GM12878 (cell line): ENCODE data around the gene CASP5. TPM values are rescaled to one million over a fixed set of nuclear protein-coding genes. Genes with fewer than 3 reads are reported as not detected.
"Not testable (repeated sequence)": the region's sequence is repeated elsewhere in the genome, so short reads cannot be mapped to it uniquely, and the experiment has no call there.

Source experiments
- ATAC-seq: fragments of 200-7000 bp; cut with Tn5 transposase; 3 replicates; pipeline ENCODE4 v1.9.1; 2020; ENCODE audit warnings: mild to moderate bottlenecking, moderate library complexity
- BruUV-seq: library from RNA; stranded (reverse); fragments of 400-500 nt; replicated peaks from 2 replicates; lab custom pipeline; 2021; lab: Mats Ljungman, UMichigan
- CTCF ChIA-PET: fragments of 300-600 bp; sonication (Branson Sonifier 250); formaldehyde crosslinking; extraction: SDS; loops from one replicate; lab custom pipeline; 2021; ENCODE audit warnings: inconsistent platforms; lab: Yijun Ruan, JAX
- POLR2A ChIA-PET: fragments of 350-600 bp; formaldehyde crosslinking; extraction: SDS; loops from one replicate; lab custom pipeline; 2021; ENCODE audit warnings: inconsistent platforms; lab: Charles Lee
- RAD21 ChIA-PET: fragments of 300-600 bp; sonication (Branson Sonifier 250); formaldehyde crosslinking; loops from one replicate; lab custom pipeline; 2023; ENCODE audit warnings: antibody characterized with exemption; ENCODE audit not compliant: unreplicated experiment; lab: Charles Lee
- SMC1A ChIA-PET: fragments of 300-600 bp; sonication (Branson Sonifier 250); formaldehyde crosslinking; loops from one replicate; lab custom pipeline; 2023; ENCODE audit not compliant: unreplicated experiment, uncharacterized antibody; lab: Charles Lee
- DNase-seq: peaks from one replicate; pipeline ENCODE4 v3.0.0-alpha.2; 2011; ENCODE audit warnings: low read depth, low spot score
- FAIRE-seq: peaks from 3 replicates; lab custom pipeline; 2011; peaks lifted over from hg19 to GRCh38; lab: Jason Lieb, UNC
- H2AFZ ChIP-seq: 2 replicates; pipeline ENCODE4 v1.6.0; 2011; ENCODE audit warnings: low read depth, low read length, control low read depth; ENCODE audit not compliant: control insufficient read depth
- H3K27ac ChIP-seq: 2 replicates; pipeline ENCODE4 v1.5.1; 2011; ENCODE audit warnings: control low read depth; ENCODE audit not compliant: control insufficient read depth, insufficient read depth
- H3K27me3 ChIP-seq, 2 experiments: replicated peaks in 1 of 2; 2 replicates each; pipeline versions ENCODE4 v1.6.0 to v1.6.1; 2011; ENCODE audit warnings: low read length in 1 of 2; ENCODE audit not compliant: control insufficient read depth in 2 of 2, insufficient read depth in 2 of 2
- H3K36me3 ChIP-seq, 2 experiments: 2 replicates each; pipeline ENCODE4 v1.5.1; 2011; ENCODE audit warnings: low read length in 1 of 2; ENCODE audit not compliant: control insufficient read depth in 2 of 2, insufficient read depth in 2 of 2
- H3K4me1 ChIP-seq: 2 replicates; pipeline ENCODE4 v1.6.1; 2011; ENCODE audit warnings: mild to moderate bottlenecking, low read length, moderate library complexity, mixed read lengths; ENCODE audit not compliant: control insufficient read depth, insufficient read depth
- H3K4me2 ChIP-seq: 2 replicates; pipeline ENCODE4 v1.6.0; 2011; ENCODE audit warnings: control low read depth; ENCODE audit not compliant: control insufficient read depth, insufficient read depth
- H3K4me3 ChIP-seq: fragments of 200-600 bp; sonication (generic); 2 replicates; pipeline ENCODE4 v1.5.1; 2016
- H3K79me2 ChIP-seq: 2 replicates; pipeline ENCODE4 v1.6.0; 2011; ENCODE audit warnings: low read length; ENCODE audit not compliant: control insufficient read depth, insufficient read depth
- H3K9ac ChIP-seq: 2 replicates; pipeline ENCODE4 v1.8.0; 2011; ENCODE audit warnings: low read length, control low read depth, mixed read lengths; ENCODE audit not compliant: control insufficient read depth, insufficient read depth
- H3K9me3 ChIP-seq: replicated peaks from 3 replicates; pipeline ENCODE4 v1.5.1; 2011; ENCODE audit warnings: mild to moderate bottlenecking, low read length; ENCODE audit not compliant: control insufficient read depth, insufficient read depth
- H4K20me1 ChIP-seq: 2 replicates; pipeline ENCODE4 v1.6.0; 2011; ENCODE audit not compliant: control insufficient read depth, insufficient read depth
- CBFB ChIP-seq: IDR thresholded peaks from 2 replicates; pipeline ENCODE4 v1.6.1; 2016; ENCODE audit warnings: antibody characterized with exemption, low read depth
- POLR2A ChIP-seq: IDR thresholded peaks from 2 replicates; pipeline ENCODE4 v1.6.1; 2011; ENCODE audit warnings: low read depth, mild to moderate bottlenecking, low read length
- RELA ChIP-seq: fragments of 450-650 bp; IDR thresholded peaks from 2 replicates; pipeline ENCODE4 v1.8.0; 2014; ENCODE audit warnings: borderline replicate concordance; ENCODE audit not compliant: partially characterized antibody
- TBL1XR1 ChIP-seq: IDR thresholded peaks from 2 replicates; pipeline ENCODE4 v1.6.1; 2012; ENCODE audit warnings: low read depth, low read length, improper control_type of control experiment
- TCF7 ChIP-seq: IDR thresholded peaks from 2 replicates; pipeline ENCODE4 v1.6.1; 2014; ENCODE audit warnings: antibody characterized with exemption, borderline replicate concordance
- WGBS: methylation state at CpG from one replicate; pipeline ENCODE4 v1.1.6; 2016; ENCODE audit warnings: low lambda C conversion rate; ENCODE audit not compliant: insufficient replicate concordance, insufficient coverage; ENCODE audit errors: missing lambda C conversion rate; 5-methylcytosine and 5-hydroxymethylcytosine counted together
- in situ Hi-C: fragments of 300-500 bp; cut with MboI; formaldehyde crosslinking; loops from 9 replicates; pipeline ENCODE4 v1.14.3; 2018; ENCODE audit warnings: mixed read lengths
- intact Hi-C: fragments of 100-400 bp; cut with micrococcal nuclease; formaldehyde crosslinking; loops from one replicate; pipeline ENCODE4 v1.14.2; 2022; ENCODE audit not compliant: unreplicated experiment
- polyA plus RNA-seq, 11 experiments: library from polyadenylated mRNA; depleted of rRNA in 4 of 11; unstranded in 6 of 11; stranded (reverse) in 5 of 11; fragments of >200 nt; fragmentation: Nextera tagmentation in 4 of 11; fragmentation: Illumina TruSeq in 1 of 11; extraction: Ambion mirVana in 4 of 11; extraction: Trizol in 1 of 11; gene quantifications; 1 replicate in 1 of 11; 2 replicates in 10 of 11; pipeline versions ENCODE4 v1.2.1 to v1.2.3, GENCODE V29; 2011 to 2016; ENCODE audit warnings: inconsistent platforms in 2 of 11, missing spikeins in 2 of 11, low read depth in 1 of 11
- total RNA-seq, 4 experiments: library from RNA; depleted of rRNA in 3 of 4; stranded (reverse); fragments of >200 nt in 3 of 4; fragmentation: Illumina TruSeq in 1 of 4; extraction: Trizol in 1 of 4; gene quantifications; 2 replicates each; pipeline versions ENCODE4 v1.2.1 to v1.2.3, GENCODE V29; 2013 to 2021
- TF ChIP-seq, protein P1 (sequence below): IDR thresholded peaks from 2 replicates; pipeline ENCODE4 v1.6.1; 2011; ENCODE audit warnings: borderline replicate concordance, low read depth, mild to moderate bottlenecking, moderate library complexity, low read length; ENCODE audit not compliant: insufficient read depth, poor library complexity, severe bottlenecking
- TF ChIP-seq, protein P2 (sequence below): fragments of 450-650 bp; IDR thresholded peaks from 2 replicates; pipeline ENCODE4 v1.6.1; 2017; ENCODE audit warnings: antibody characterized with exemption, mild to moderate bottlenecking, moderate library complexity
- TF ChIP-seq, protein P3 (sequence below): fragments of 450-650 bp; IDR thresholded peaks from 2 replicates; pipeline ENCODE4 v1.6.1; 2017; ENCODE audit warnings: mild to moderate bottlenecking, low read depth, inconsistent platforms; ENCODE audit not compliant: poor library complexity, severe bottlenecking
- TF ChIP-seq, protein P4 (sequence below): IDR thresholded peaks from 2 replicates; pipeline ENCODE4 v1.6.1; 2012; ENCODE audit warnings: low read depth, low read length, improper control_type of control experiment

Gene CASP5
- total and polyA plus RNA-seq, 10 of the 15 experiments (the other 5 are each of a cell fraction or from before 2014, with no cell fraction given): not detected

DNA sequence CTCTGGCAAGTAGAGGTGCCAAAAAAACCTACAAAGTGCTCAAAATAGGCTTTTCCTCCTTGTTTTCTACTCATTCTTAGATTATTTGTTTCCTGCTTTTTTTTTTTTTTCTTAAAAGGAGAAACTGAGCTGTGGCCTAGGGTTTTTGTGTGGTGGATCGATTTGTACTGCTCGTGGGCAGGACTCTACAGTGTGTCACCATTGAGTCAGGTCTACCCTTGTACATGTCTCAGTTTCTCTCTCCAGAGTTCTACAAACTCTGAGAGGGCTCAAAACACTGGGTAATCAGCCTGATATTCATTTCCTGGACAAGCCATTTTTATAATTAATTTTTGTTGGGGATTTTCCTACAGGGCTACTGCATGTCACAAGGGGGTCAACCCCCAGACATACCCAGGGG, 49.4 kb downstream of the CASP5 start (continued):
- TF ChIP-seq, protein P1, sequence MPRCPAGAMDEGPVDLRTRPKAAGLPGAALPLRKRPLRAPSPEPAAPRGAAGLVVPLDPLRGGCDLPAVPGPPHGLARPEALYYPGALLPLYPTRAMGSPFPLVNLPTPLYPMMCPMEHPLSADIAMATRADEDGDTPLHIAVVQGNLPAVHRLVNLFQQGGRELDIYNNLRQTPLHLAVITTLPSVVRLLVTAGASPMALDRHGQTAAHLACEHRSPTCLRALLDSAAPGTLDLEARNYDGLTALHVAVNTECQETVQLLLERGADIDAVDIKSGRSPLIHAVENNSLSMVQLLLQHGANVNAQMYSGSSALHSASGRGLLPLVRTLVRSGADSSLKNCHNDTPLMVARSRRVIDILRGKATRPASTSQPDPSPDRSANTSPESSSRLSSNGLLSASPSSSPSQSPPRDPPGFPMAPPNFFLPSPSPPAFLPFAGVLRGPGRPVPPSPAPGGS: no peak

DNA sequence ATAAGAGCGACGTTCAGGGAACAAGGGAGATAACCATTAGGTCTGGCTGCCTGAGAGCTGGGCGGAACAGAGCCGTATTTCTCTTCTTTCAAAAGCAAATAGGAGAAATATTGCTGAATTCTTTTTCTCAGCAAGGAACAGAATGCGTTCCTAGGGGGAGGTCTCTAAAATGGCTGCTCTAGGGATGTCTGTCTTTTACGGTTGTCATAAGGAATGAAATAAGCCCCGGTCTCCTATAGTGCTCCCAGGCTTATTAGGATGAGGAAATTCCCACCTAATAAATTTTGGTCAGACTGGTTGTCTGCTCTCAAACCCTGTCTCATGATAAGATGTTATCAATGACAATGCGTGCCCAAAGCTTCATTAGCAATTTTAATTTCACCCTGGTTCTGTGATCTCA, 50.0 kb downstream of the CASP5 start:
- DNase-seq, POLR2A ChIA-PET, in situ Hi-C loops, H4K20me1 ChIP-seq, H3K27ac ChIP-seq, ATAC-seq, H3K4me3 ChIP-seq, intact Hi-C loops, H3K4me1 ChIP-seq, H3K4me2 ChIP-seq, SMC1A ChIA-PET, H3K79me2 ChIP-seq, H3K27me3 ChIP-seq, H3K9ac ChIP-seq, RAD21 ChIA-PET, FAIRE-seq, BruUV-seq, H3K36me3 ChIP-seq, H3K9me3 ChIP-seq, H2AFZ ChIP-seq: not testable (repeated sequence)
- WGBS: 86% methylated on average over 8 of the region's 8 CpGs
- CTCF ChIA-PET: interaction anchor here (1.0 kb wide), 1 partner anchor 28 kb away, joined by 3 read pairs; no protein-coding TSS in a partner anchor

DNA sequence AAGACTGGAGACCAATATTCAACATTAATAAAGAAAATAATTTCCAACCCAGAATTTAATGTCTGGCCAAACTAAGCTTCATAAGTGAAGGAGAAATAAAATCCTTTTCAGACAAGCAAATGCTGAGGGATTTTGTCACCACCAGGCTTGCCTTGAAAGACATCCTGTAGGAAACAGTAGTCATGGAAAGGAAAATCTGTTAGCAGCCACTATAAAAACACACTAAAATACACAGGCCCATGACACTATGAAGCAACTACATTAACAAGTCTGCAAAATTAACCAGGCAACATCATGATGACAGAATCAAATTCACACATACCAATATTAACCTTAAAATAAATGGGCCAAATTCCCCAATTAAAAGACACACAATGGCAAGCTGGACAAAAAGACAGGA, 52.2 kb downstream of the CASP5 start:
- no TSS peak for BruUV-seq
- DNase-seq (no peak), FAIRE-seq (no peak), ATAC-seq (no peak)
- SMC1A ChIA-PET: interaction anchor here (6.4 kb wide), 1 partner anchor 18 kb away, joined by 28 read pairs; no protein-coding TSS in a partner anchor
- RAD21 ChIA-PET: no interaction called here
- H3K4me1 ChIP-seq: peaks cover 4% of the 10 kb centered on the region
- no peak overlapping the region for H3K4me2 ChIP-seq
- no peak overlapping the region for H3K27ac ChIP-seq
- no peaks in the 10 kb centered on the region for H3K36me3 ChIP-seq
- H3K79me2 ChIP-seq: peaks cover 4% of the 10 kb centered on the region
- no peaks in the 10 kb centered on the region for H3K27me3 ChIP-seq
- intact Hi-C loops: no loop called here
- H3K4me3 ChIP-seq: no peak overlapping the region
- H4K20me1 ChIP-seq: no peaks in the 10 kb centered on the region
- no peaks in the 10 kb centered on the region; the same call in 2 of the 3 replicates for H3K9me3 ChIP-seq
- POLR2A ChIA-PET: no interaction called here
- CTCF ChIA-PET: interaction anchor here (1.1 to 1.9 kb wide), 2 partner anchors 23 to 35 kb away, joined by 3 to 5 read pairs; no protein-coding TSS in a partner anchor
- in situ Hi-C loops: no loop called here
- no peak overlapping the region for H2AFZ ChIP-seq
- no peak overlapping the region for H3K9ac ChIP-seq
- TF ChIP-seq, protein P2, sequence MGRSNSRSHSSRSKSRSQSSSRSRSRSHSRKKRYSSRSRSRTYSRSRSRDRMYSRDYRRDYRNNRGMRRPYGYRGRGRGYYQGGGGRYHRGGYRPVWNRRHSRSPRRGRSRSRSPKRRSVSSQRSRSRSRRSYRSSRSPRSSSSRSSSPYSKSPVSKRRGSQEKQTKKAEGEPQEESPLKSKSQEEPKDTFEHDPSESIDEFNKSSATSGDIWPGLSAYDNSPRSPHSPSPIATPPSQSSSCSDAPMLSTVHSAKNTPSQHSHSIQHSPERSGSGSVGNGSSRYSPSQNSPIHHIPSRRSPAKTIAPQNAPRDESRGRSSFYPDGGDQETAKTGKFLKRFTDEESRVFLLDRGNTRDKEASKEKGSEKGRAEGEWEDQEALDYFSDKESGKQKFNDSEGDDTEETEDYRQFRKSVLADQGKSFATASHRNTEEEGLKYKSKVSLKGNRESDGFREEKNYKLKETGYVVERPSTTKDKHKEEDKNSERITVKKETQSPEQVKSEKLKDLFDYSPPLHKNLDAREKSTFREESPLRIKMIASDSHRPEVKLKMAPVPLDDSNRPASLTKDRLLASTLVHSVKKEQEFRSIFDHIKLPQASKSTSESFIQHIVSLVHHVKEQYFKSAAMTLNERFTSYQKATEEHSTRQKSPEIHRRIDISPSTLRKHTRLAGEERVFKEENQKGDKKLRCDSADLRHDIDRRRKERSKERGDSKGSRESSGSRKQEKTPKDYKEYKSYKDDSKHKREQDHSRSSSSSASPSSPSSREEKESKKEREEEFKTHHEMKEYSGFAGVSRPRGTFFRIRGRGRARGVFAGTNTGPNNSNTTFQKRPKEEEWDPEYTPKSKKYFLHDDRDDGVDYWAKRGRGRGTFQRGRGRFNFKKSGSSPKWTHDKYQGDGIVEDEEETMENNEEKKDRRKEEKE: no peak
- TF ChIP-seq TCF7: no peak
- no peak for TF ChIP-seq RELA
- TF ChIP-seq TBL1XR1: no peak
- no peak for TF ChIP-seq CBFB
- TF ChIP-seq POLR2A: no peak
- TF ChIP-seq, protein P3, sequence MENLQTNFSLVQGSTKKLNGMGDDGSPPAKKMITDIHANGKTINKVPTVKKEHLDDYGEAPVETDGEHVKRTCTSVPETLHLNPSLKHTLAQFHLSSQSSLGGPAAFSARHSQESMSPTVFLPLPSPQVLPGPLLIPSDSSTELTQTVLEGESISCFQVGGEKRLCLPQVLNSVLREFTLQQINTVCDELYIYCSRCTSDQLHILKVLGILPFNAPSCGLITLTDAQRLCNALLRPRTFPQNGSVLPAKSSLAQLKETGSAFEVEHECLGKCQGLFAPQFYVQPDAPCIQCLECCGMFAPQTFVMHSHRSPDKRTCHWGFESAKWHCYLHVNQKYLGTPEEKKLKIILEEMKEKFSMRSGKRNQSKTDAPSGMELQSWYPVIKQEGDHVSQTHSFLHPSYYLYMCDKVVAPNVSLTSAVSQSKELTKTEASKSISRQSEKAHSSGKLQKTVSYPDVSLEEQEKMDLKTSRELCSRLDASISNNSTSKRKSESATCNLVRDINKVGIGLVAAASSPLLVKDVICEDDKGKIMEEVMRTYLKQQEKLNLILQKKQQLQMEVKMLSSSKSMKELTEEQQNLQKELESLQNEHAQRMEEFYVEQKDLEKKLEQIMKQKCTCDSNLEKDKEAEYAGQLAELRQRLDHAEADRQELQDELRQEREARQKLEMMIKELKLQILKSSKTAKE: no peak
- TF ChIP-seq, protein P4, sequence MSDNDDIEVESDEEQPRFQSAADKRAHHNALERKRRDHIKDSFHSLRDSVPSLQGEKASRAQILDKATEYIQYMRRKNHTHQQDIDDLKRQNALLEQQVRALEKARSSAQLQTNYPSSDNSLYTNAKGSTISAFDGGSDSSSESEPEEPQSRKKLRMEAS: no peak
